CD8-positive, alpha-beta memory T cell (primary cell): ENCODE data around the gene CIT. TPM values are rescaled to one million over a fixed set of nuclear protein-coding genes. Genes with fewer than 3 reads are reported as not detected.

Experiments used
- CTCF ChIA-PET: fragments of 350-600 bp; sonication (Branson Sonifier 250); formaldehyde crosslinking; loops from one replicate; lab custom pipeline; 2021; ENCODE audit warnings: antibody characterized with exemption; lab: Charles Lee
- POLR2A ChIA-PET: fragments of 350-600 bp; sonication (Branson Sonifier 250); formaldehyde crosslinking; loops from one replicate; lab custom pipeline; 2021; ENCODE audit warnings: antibody characterized with exemption; lab: Charles Lee
- DNase-seq, 5 donors: peaks; one replicate each; pipeline versions ENCODE4 v3.0.0 to v3.0.0-alpha.2; 2020 to 2022; ENCODE audit warnings: mixed read lengths in 1 of 5
- H3K27ac ChIP-seq: one replicate; pipeline ENCODE4 v1.7.0; 2013; ENCODE audit warnings: low read depth, mild to moderate bottlenecking, low read length, moderate library complexity
- H3K27me3 ChIP-seq: 2 replicates; pipeline ENCODE4 v1.7.0; 2013; ENCODE audit warnings: low read length, mild to moderate bottlenecking; ENCODE audit not compliant: insufficient read depth, poor library complexity, severe bottlenecking
- H3K36me3 ChIP-seq: 2 replicates; pipeline ENCODE4 v1.7.0; 2013; ENCODE audit warnings: mild to moderate bottlenecking, low read length, moderate library complexity; ENCODE audit not compliant: insufficient read depth
- H3K4me1 ChIP-seq: 2 replicates; pipeline ENCODE4 v1.7.0; 2013; ENCODE audit warnings: mild to moderate bottlenecking, low read length, moderate library complexity; ENCODE audit not compliant: insufficient read depth
- H3K4me3 ChIP-seq: 2 replicates; pipeline ENCODE4 v1.7.0; 2013; ENCODE audit warnings: mild to moderate bottlenecking, low read length
- H3K9me3 ChIP-seq: 2 replicates; pipeline ENCODE4 v1.7.0; 2013; ENCODE audit warnings: mild to moderate bottlenecking, low read length
- H3K27ac Mint-ChIP-seq, 8 donors: one replicate each; pipeline ENCODE4 v1.8.0; 2020 to 2021; ENCODE audit warnings: mixed read lengths in 8 of 8, mild to moderate bottlenecking in 6 of 8, inconsistent platforms in 3 of 8, moderate library complexity in 3 of 8
- H3K27me3 Mint-ChIP-seq, 2 donors: one replicate each; pipeline ENCODE4 v1.8.0; 2020 to 2021; ENCODE audit warnings: mixed read lengths in 2 of 2, mild to moderate bottlenecking in 1 of 2, moderate library complexity in 1 of 2
- H3K36me3 Mint-ChIP-seq, 3 donors: one replicate each; pipeline ENCODE4 v1.8.0; 2020 to 2021; ENCODE audit warnings: mixed read lengths in 3 of 3, inconsistent platforms in 1 of 3, mild to moderate bottlenecking in 1 of 3
- H3K4me1 Mint-ChIP-seq, 3 donors: one replicate each; pipeline ENCODE4 v1.8.0; 2020 to 2021; ENCODE audit warnings: mixed read lengths in 3 of 3, inconsistent platforms in 1 of 3, mild to moderate bottlenecking in 1 of 3
- H3K4me3 Mint-ChIP-seq, 7 donors: one replicate each; pipeline ENCODE4 v1.8.0; 2020 to 2021; ENCODE audit warnings: mixed read lengths in 7 of 7, mild to moderate bottlenecking in 6 of 7, moderate library complexity in 4 of 7, inconsistent platforms in 2 of 7
- H3K9me3 Mint-ChIP-seq, 5 donors: one replicate each; pipeline ENCODE4 v1.8.0; 2020 to 2022; ENCODE audit warnings: mixed read lengths in 5 of 5, mild to moderate bottlenecking in 3 of 5, moderate library complexity in 2 of 5, inconsistent platforms in 1 of 5
- polyA plus RNA-seq: library from polyadenylated mRNA; unstranded; fragments of 300-500 nt; fragmentation: Illumina TruSeq; gene quantifications from one replicate; pipeline ENCODE4 v1.2.3, GENCODE V29; 2021
- total RNA-seq, 2 experiments: library from RNA; stranded (reverse); gene quantifications; one replicate each; pipeline ENCODE4 v1.2.3, GENCODE V29; 2021

The CIT gene
- total and polyA plus RNA-seq, 3 experiments from 2014 or later: 0.61 to 19.3 (median 17.6) TPM

- Mint-ChIP-seq H3K4me1 (no peaks in the 10 kb centered on the region), H3K27ac (no peak overlapping the region), H3K9me3 (no peaks in the 10 kb centered on the region), H3K36me3 (peaks cover 0 to 6% (median 1%) of the 10 kb centered on the region in 3 donors), H3K27me3 (no peaks in the 10 kb centered on the region), H3K4me3 (no peak overlapping the region)
- Histone ChIP-seq H3K27me3 (no peaks in the 10 kb centered on the region), H3K4me1 (no peaks in the 10 kb centered on the region), H3K27ac (no peak overlapping the region), H3K4me3 (no peak overlapping the region), H3K36me3 (no peaks in the 10 kb centered on the region), H3K9me3 (no peaks in the 10 kb centered on the region)
- ChIA-PET POLR2A (no interaction called here), CTCF (no interaction called here)
- DNase-seq: no peak
These were observed 104.7 kb downstream of the CIT start for GRCh38 chr12:119772431-119772830.

GRCh38 chr12:119770146-119770545 is 107.0 kb downstream of the CIT start:
- H3K4me3 Mint-ChIP-seq: no peak overlapping the region
- Histone ChIP-seq H3K9me3 (no peaks in the 10 kb centered on the region), H3K36me3 (no peaks in the 10 kb centered on the region), H3K4me1 (no peaks in the 10 kb centered on the region), H3K4me3 (no peak overlapping the region), H3K27ac (no peak overlapping the region), H3K27me3 (no peaks in the 10 kb centered on the region)
- POLR2A ChIA-PET: no interaction called here
- CTCF ChIA-PET: no interaction called here
- H3K4me1 Mint-ChIP-seq: no peaks in the 10 kb centered on the region
- no peak overlapping the region for H3K27ac Mint-ChIP-seq
- no peaks in the 10 kb centered on the region for H3K9me3 Mint-ChIP-seq
- DNase-seq: no peak
- peaks cover 0 to 9% (median 1%) of the 10 kb centered on the region in 3 donors for H3K36me3 Mint-ChIP-seq
- H3K27me3 Mint-ChIP-seq: no peaks in the 10 kb centered on the region

- Histone ChIP-seq H3K4me1 (no peaks in the 10 kb centered on the region), H3K27me3 (no peaks in the 10 kb centered on the region), H3K4me3 (no peak overlapping the region), H3K9me3 (no peaks in the 10 kb centered on the region), H3K27ac (no peak overlapping the region), H3K36me3 (no peaks in the 10 kb centered on the region)
- Mint-ChIP-seq H3K4me1 (no peaks in the 10 kb centered on the region), H3K27ac (no peak overlapping the region), H3K4me3 (no peak overlapping the region), H3K36me3 (peaks cover 0 to 7% (median 0%) of the 10 kb centered on the region in 3 donors), H3K9me3 (peaks cover 0 to 3% (median 0%) of the 10 kb centered on the region in 5 donors), H3K27me3 (no peaks in the 10 kb centered on the region)
- CTCF ChIA-PET: no interaction called here
- POLR2A ChIA-PET: no interaction called here
- no peak for DNase-seq
These were observed 114.5 kb downstream of the CIT start for GRCh38 chr12:119762619-119763018.

- no peaks in the 10 kb centered on the region for H3K4me1 ChIP-seq
- no peaks in the 10 kb centered on the region for H3K9me3 ChIP-seq
- Mint-ChIP-seq H3K27ac (no peak overlapping the region), H3K4me1 (no peaks in the 10 kb centered on the region), H3K9me3 (no peaks in the 10 kb centered on the region), H3K27me3 (no peaks in the 10 kb centered on the region), H3K36me3 (peaks cover 0 to under 1% (median 0%) of the 10 kb centered on the region in 3 donors), H3K4me3 (no peak overlapping the region)
- ChIA-PET POLR2A (no interaction called here), CTCF (no interaction called here)
- H3K27me3 ChIP-seq: no peaks in the 10 kb centered on the region
- no peaks in the 10 kb centered on the region for H3K36me3 ChIP-seq
- DNase-seq: no peak
- H3K4me3 ChIP-seq: no peak overlapping the region
- no peak overlapping the region for H3K27ac ChIP-seq
These were observed 118.4 kb downstream of the CIT start for GRCh38 chr12:119758722-119759121.

- H3K27me3 Mint-ChIP-seq: no peaks in the 10 kb centered on the region
- Histone ChIP-seq H3K27ac (no peak overlapping the region), H3K27me3 (no peaks in the 10 kb centered on the region), H3K4me3 (no peak overlapping the region), H3K9me3 (no peaks in the 10 kb centered on the region), H3K36me3 (no peaks in the 10 kb centered on the region), H3K4me1 (no peaks in the 10 kb centered on the region)
- no peak overlapping the region for H3K4me3 Mint-ChIP-seq
- no peak for DNase-seq
- no peaks in the 10 kb centered on the region for H3K4me1 Mint-ChIP-seq
- H3K36me3 Mint-ChIP-seq: no peaks in the 10 kb centered on the region
- H3K27ac Mint-ChIP-seq: no peak overlapping the region
- H3K9me3 Mint-ChIP-seq: no peaks in the 10 kb centered on the region
- POLR2A ChIA-PET: no interaction called here
- CTCF ChIA-PET: no interaction called here
These were observed 118.9 kb downstream of the CIT start for GRCh38 chr12:119758234-119758633.

DNA sequence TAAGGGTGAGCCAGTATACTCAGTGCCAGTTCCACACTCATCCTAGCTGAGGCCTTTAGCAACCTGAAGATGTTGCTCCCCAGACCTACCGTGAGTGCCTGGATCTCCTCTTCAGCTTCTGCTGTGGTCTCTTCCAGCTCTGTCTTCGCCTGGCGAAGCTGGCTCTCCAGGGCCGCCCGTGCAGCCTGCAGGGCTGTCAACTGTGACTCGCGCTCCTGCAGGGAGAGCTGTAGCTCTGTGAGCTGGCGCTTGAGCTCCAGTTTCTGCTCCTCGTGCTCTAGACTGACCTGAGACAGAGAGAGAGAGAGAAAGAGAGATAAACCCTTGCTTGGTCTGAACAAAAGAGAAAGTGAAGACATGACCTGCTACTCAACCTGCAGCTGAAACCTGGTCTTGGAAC is 125.2 kb downstream of the CIT start:
- Histone ChIP-seq H3K27me3 (no peaks in the 10 kb centered on the region), H3K4me3 (no peak overlapping the region), H3K9me3 (no peaks in the 10 kb centered on the region), H3K36me3 (no peaks in the 10 kb centered on the region), H3K27ac (no peak overlapping the region), H3K4me1 (no peaks in the 10 kb centered on the region)
- Mint-ChIP-seq H3K36me3 (no peaks in the 10 kb centered on the region), H3K9me3 (no peaks in the 10 kb centered on the region), H3K4me1 (peaks cover 0 to 2% (median 0%) of the 10 kb centered on the region in 3 donors), H3K27ac (no peak overlapping the region), H3K27me3 (no peaks in the 10 kb centered on the region), H3K4me3 (no peak overlapping the region)
- POLR2A ChIA-PET: no interaction called here
- DNase-seq: no peak
- CTCF ChIA-PET: no interaction called here

- ChIA-PET POLR2A (no interaction called here), CTCF (no interaction called here)
These were observed 127.5 kb downstream of the CIT start for GRCh38 chr12:119749666-119750065.

GRCh38 chr12:119748497-119748896 is 128.6 kb downstream of the CIT start:
- POLR2A ChIA-PET: no interaction called here
- H3K9me3 Mint-ChIP-seq: peaks cover 16 to 24% (median 19%) of the 10 kb centered on the region in 5 donors
- no peak overlapping the region for H3K4me3 ChIP-seq
- peaks cover 9 to 20% (median 12%) of the 10 kb centered on the region in 3 donors for H3K36me3 Mint-ChIP-seq
- no peak overlapping the region for H3K4me3 Mint-ChIP-seq
- no peaks in the 10 kb centered on the region for H3K4me1 ChIP-seq
- no peaks in the 10 kb centered on the region for H3K27me3 ChIP-seq
- peaks cover 0 to 2% (median 0%) of the 10 kb centered on the region in 3 donors for H3K4me1 Mint-ChIP-seq
- CTCF ChIA-PET: no interaction called here
- H3K27ac ChIP-seq: no peak overlapping the region
- no peaks in the 10 kb centered on the region for H3K36me3 ChIP-seq
- H3K27me3 Mint-ChIP-seq: no peaks in the 10 kb centered on the region
- DNase-seq: no peak
- H3K27ac Mint-ChIP-seq: no peak overlapping the region
- H3K9me3 ChIP-seq: peaks cover 3% of the 10 kb centered on the region

More at GRCh38 chr12:119749666-119750065, 127.5 kb downstream of the CIT start:
- Mint-ChIP-seq H3K27me3 (no peaks in the 10 kb centered on the region), H3K9me3 (peaks cover 6 to 17% (median 8%) of the 10 kb centered on the region in 5 donors), H3K4me3 (no peak overlapping the region), H3K27ac (no peak overlapping the region), H3K4me1 (peaks cover 0 to 2% (median 0%) of the 10 kb centered on the region in 3 donors), H3K36me3 (peaks cover 4 to 10% (median 5%) of the 10 kb centered on the region in 3 donors)
- Histone ChIP-seq H3K27me3 (no peaks in the 10 kb centered on the region), H3K9me3 (peaks cover 3% of the 10 kb centered on the region), H3K36me3 (no peaks in the 10 kb centered on the region), H3K4me1 (no peaks in the 10 kb centered on the region), H3K27ac (no peak overlapping the region), H3K4me3 (no peak overlapping the region)
- no peak for DNase-seq
